Type B pancreatic cell (in vitro differentiated cells): Measurements from ENCODE around the gene GRK6. TPM values are rescaled to one million over a fixed set of nuclear protein-coding genes. Genes with fewer than 3 reads are reported as not detected.

Experiments used
- DNase-seq: peaks from one replicate; pipeline ENCODE4 v3.0.0; 2021; ENCODE audit warnings: mixed read lengths; ENCODE audit not compliant: unreplicated experiment; ENCODE audit errors: extremely low spot score
- H3K27ac Mint-ChIP-seq: 2 replicates; pipeline ENCODE4 v1.8.0; 2021; ENCODE audit warnings: mild to moderate bottlenecking, mixed read lengths
- H3K27me3 Mint-ChIP-seq: 2 replicates; pipeline ENCODE4 v1.8.0; 2021; ENCODE audit warnings: mixed read lengths
- H3K36me3 Mint-ChIP-seq: 2 replicates; pipeline ENCODE4 v1.8.0; 2021; ENCODE audit warnings: mixed read lengths
- H3K4me1 Mint-ChIP-seq: one replicate; pipeline ENCODE4 v1.8.0; 2021; ENCODE audit warnings: mixed read lengths; ENCODE audit not compliant: unreplicated experiment
- H3K4me3 Mint-ChIP-seq: 2 replicates; pipeline ENCODE4 v1.8.0; 2021; ENCODE audit warnings: mild to moderate bottlenecking, mixed read lengths
- H3K9me3 Mint-ChIP-seq: 2 replicates; pipeline ENCODE4 v1.8.0; 2021; ENCODE audit warnings: mixed read lengths
- CTCF ChIP-seq: fragments of 200-600 bp; sonication (generic); conservative IDR thresholded peaks from 2 replicates; pipeline ENCODE4 v1.5.0; 2021; ENCODE audit warnings: antibody characterized with exemption, mild to moderate bottlenecking
- total RNA-seq: library from RNA; stranded (reverse); gene quantifications from 2 replicates; pipeline ENCODE4 v1.2.1, GENCODE V29; 2021; ENCODE audit warnings: low replicate concordance

GRK6 gene
- total RNA-seq, 1 donor from 2014 or later, result 47.3 TPM

DNA sequence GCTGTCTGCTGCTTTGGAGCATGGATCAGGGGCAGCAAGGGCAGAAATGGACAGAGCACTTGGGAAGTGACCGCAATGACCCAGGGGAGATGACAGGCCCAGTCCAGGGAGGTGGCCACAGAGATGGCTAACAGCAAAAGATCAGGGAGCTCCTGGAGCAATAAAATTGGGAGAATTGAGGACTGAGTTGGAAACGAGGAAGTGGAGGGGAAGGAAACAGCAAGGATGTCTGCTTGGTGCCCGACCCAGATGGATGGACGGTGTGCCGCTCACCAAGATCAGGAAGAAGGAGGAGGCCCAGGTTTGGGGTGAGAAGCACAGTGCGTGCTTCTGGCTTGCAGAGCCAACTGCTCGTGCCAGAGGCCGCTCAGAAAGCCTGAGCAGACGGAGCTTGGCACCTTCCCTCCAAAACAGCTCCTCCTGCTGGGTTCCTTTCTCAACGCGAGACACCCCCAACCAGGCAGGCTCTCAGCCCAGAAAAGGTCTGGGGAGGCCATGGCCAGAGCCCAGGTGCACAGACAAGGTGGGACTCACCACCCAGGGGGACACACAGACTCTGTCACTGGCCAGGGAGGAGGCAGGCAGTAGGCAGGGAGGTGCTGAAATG, 44.0 kb upstream of the GRK6 start:
- no peak for TF ChIP-seq CTCF
- Mint-ChIP-seq H3K27ac (no peak overlapping the region), H3K4me1 (peaks cover 5% of the 10 kb centered on the region), H3K36me3 (no peaks in the 10 kb centered on the region), H3K9me3 (no peaks in the 10 kb centered on the region), H3K4me3 (no peak overlapping the region), H3K27me3 (no peaks in the 10 kb centered on the region)
- DNase-seq, result no peak

- no peak for DNase-seq
- TF ChIP-seq CTCF, result no peak
- Mint-ChIP-seq H3K4me1 (peaks cover 5% of the 10 kb centered on the region), H3K36me3 (no peaks in the 10 kb centered on the region), H3K4me3 (no peak overlapping the region), H3K9me3 (no peaks in the 10 kb centered on the region), H3K27me3 (no peaks in the 10 kb centered on the region), H3K27ac (no peak overlapping the region)
Observed at GRCh38 chr5:177383181-177383580, 43.3 kb upstream of the GRK6 start.

- no peak for TF ChIP-seq CTCF
- H3K9me3 Mint-ChIP-seq, result no peaks in the 10 kb centered on the region
- no peak within 1 kb of the TSS for H3K4me3 Mint-ChIP-seq
- no peak within 1 kb of the TSS for H3K27ac Mint-ChIP-seq
- H3K36me3 Mint-ChIP-seq, result no peaks in the 10 kb centered on the region
- no peaks in the 10 kb centered on the region for H3K27me3 Mint-ChIP-seq
- peaks cover 12% of the 10 kb centered on the region for H3K4me1 Mint-ChIP-seq
- no peak for DNase-seq
Observed at GRCh38 chr5:177384134-177384533, 42.3 kb upstream of the GRK6 start, which contains the start of gene SLC34A1. SLC34A1 (plus strand) TSS chr5:177384434; CDS start chr5:177385742, 1,308 bp downstream.

GRCh38 chr5:177385720-177386119, 40.8 kb upstream of the GRK6 start:
- no peak for DNase-seq
- Mint-ChIP-seq H3K27ac (no peak overlapping the region), H3K4me1 (peaks cover 25% of the 10 kb centered on the region), H3K9me3 (no peaks in the 10 kb centered on the region), H3K36me3 (no peaks in the 10 kb centered on the region), H3K27me3 (no peaks in the 10 kb centered on the region), H3K4me3 (no peak overlapping the region)
- no peak for TF ChIP-seq CTCF

GRCh38 chr5:177386542-177386941, 39.9 kb upstream of the GRK6 start:
- H3K4me1 Mint-ChIP-seq, result peaks cover 21% of the 10 kb centered on the region
- no peak for TF ChIP-seq CTCF
- no peak overlapping the region for H3K4me3 Mint-ChIP-seq
- no peaks in the 10 kb centered on the region for H3K9me3 Mint-ChIP-seq
- H3K36me3 Mint-ChIP-seq, result no peaks in the 10 kb centered on the region
- H3K27ac Mint-ChIP-seq, result no peak overlapping the region
- H3K27me3 Mint-ChIP-seq, result no peaks in the 10 kb centered on the region
- DNase-seq, result no peak
